Hematopoietic multipotent progenitor cell treated with erythropoietin and hydrocortisone succinate and interleukin-3 and kit ligand, for 6 days (in vitro differentiated cells): ENCODE measurements around the gene DAPK3.
"Not testable (repeated sequence)": the region's sequence is repeated elsewhere in the genome, so short reads cannot be mapped to it uniquely, and the experiment has no call there.

Experiments used
- DNase-seq: peaks from one replicate; pipeline ENCODE4 v3.0.0-alpha.2; 2015

DAPK3 gene

GRCh38 chr19:4000798-4001197, 29.9 kb upstream of the DAPK3 start:
- not testable (repeated sequence) for DNase-seq

DNA sequence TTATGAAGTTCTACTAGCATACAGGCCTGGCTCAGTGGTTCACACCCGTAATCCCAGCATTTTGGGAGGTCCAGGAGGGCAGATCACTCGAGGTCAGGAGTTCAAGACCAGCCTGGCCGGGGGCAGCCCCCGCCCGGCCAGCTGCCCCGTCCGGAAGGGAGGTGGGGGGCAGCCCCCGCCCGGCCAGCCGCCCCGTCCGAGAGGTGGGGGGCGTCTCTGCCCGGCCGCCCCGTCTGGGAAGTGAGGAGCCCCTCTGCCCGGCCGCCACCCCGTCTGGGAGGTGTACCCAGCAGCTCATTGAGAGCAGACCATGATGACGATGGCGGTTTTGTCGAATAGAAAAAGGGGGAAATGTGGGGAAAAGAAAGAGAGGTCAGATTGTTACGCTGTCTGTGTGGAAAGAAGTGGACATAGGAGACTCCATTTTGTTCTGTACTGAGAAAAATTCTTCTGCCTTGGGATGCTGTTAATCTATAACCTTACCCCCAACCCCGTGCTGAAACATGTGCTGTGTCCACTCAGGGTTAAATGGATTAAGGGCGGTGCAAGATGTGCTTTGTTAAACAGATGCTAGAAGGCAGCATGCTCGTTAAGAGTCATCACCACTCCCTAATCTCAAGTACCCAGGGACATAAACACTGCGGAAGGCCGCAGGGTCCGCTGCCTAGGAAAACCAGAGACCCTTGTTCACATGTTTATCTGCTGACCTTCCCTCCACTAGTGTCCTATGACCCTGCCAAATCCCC, 27.9 kb upstream of the DAPK3 start:
- DNase-seq: not testable (repeated sequence)

DNA sequence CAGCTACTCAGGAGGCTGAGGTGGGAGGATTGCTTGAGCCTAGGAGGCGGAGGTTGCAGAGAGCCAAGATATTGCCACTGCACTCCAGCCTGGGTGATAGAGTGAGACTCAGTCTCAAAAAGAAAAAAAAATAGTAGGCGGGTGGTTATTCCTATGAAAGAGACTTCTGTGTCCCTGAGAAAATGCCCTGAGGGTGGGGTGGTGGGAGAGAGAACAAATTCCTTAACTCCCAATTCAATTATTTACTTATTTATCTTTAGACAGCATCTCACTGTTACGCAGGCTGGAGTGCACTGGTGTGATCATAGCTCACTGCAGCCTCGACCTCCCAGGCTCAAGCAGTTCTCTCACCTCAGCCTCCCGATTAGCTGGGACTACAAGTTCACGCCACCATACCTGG, 24.7 kb upstream of the DAPK3 start:
- DNase-seq: no peak

DNA sequence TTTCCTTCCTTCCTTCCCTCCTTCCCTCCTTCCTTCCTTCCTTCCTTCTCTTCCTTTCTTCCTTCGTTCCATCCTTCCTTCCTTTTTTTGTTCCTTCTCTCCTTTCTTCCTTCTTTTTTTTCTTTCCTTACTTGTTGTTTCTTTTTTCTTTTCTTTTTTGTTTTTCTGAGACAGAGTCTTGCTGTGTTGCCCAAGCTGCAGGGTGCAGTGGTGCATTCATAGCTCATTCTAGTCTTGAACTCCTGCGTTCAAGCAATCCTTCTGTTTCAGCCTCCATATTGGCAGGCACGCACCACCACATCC, 19.9 kb upstream of the DAPK3 start:
- DNase-seq: no peak

DNA sequence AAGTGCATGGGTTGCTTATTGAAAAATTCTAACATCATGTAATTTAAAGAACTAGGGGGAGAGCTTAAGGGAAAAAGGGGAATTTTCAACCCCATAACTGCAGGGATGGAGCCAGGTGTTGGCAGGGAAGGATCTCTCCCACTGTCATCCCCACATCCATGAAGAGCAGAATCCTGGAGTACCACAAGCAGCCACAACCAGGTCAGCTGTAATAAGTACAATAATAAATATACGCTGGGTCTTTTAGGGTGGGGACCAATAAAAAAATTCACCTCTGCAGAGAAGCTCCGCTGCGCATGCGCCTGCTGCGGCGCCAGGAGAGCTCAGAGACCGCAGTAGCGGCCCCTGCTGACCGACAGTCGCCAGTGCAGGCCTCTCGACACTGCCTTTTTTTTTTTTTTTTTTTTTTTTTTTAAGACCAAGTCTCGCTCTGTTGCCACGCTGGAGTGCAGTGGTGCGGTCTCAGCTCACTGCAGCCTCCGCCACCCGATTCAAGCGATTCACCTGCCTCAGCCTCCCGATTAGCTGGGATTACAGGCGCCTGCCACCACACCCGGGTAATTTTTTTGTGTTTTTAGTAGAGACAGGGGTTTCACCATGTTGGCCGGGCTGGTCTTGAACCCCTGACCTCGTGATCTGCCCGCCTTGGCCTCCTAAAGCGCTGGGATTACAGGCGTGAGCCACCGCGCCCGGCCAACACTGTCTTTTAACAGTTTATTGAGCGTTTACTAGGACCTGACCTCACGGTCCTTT, 16.9 kb upstream of the DAPK3 start:
- peak; percentile 96 for DNase-seq

- peak; percentile 95 for DNase-seq
Measured at GRCh38 chr19:3986260-3987041, 15.6 kb upstream of the DAPK3 start.

DNA sequence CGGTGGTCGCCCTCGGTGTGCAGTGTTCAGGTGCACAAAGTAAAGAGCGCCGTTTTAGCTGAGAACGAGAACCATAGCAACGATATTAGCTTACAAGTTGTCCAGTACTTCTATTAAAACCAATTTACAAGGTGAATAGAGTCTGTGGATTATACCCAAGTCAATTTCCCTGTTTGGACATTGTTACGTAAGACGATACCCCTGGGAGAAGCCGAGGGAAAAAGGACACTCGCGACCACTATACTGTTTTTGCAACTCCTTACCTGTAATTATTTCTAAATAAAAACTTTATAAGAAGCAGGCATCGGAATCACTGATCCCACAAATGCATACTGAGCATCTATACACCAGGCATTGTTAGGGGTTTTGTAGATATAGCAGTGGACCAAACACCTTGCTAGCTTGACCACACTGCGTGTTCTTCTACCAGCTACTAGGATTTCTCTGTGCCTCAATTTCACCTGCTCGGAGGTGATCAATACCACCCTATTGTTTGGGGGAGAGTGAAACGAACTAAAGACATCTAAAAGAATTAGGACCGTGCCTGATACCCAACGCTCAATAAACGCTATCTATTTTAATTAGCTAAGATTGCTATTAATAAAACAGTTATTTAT, 14.9 kb upstream of the DAPK3 start:
- no peak for DNase-seq

GRCh38 chr19:3984908-3985642, 14.2 kb upstream of the DAPK3 start, which contains the start of gene EEF2:
EEF2 (minus strand) TSS chr19:3985463; CDS start chr19:3985380, 83 bp downstream.
- peak; percentile 96 for DNase-seq

GRCh38 chr19:3984584-3984907, 13.6 kb upstream of the DAPK3 start:
- DNase-seq: no peak

DNA sequence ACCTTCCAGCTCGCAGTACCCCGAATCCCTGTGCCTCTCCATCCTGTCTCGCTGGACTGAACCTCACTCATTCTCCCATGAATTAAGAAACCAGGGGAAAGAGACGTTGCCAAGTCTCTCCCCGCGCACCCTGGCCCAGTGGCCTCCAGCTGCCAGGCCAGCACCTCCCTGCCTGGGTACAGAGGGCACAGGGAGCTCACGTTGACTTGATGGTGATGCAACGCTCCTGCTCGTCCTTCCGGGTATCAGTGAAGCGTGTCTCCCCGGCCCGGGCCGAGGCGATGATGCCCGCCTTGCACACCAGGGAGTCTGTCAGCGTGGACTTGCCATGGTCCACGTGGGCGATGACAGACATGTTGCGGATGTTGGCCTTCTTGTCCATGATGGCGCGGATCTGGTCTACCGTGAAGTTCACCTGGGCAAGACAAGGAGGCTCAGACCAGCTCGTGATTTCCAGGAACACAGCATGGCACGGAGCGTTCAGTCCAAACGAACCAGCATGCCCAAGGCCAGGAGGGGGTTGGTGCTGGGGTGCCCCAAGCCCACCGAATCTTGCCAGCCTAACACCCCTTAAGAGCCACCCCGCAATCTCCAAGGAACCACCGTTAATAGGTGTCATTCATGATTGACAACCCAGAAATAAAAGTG, 13.2 kb upstream of the DAPK3 start:
- no peak for DNase-seq

GRCh38 chr19:3983542-3983914, 12.6 kb upstream of the DAPK3 start:
- DNase-seq: no peak

DNA sequence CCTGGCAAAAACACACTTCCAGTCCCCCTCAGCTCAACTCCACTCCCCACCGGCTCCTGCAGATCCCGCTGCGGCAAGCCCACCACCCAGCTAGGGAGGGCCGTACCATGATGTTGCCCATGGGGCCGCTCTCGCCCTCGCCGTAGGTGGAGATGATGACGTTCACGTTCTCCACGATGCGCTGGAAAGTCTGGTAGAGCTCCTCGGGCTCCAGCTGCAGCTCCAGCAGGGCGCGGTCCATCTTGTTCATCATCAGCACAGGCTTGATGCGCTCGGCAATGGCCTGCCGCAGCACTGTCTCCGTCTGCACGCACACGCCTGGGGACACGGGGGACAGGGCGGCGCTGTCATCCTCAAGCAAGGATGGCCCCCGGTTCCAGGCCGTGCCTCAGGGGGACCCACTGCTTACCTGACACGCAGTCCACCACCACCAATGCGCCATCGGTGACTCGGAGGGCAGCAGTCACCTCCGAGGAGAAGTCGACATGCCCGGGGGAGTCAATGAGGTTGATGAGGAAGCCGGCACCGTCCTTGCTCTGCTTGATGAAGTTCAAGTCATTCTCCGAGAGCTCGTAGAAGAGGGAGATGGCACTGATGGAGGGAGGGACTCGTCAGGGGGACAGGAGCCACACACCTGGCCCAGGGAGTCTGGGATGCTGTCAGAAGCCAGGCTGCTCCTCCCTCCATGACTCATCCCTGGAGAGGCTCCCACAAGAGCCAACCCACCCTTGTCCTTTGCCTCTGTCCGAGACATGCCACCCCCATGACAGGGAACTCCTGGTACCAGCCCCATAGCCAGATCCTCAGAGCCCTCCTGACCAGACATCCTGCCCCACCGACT, 12.0 kb upstream of the DAPK3 start:
- DNase-seq: no peak

DNA sequence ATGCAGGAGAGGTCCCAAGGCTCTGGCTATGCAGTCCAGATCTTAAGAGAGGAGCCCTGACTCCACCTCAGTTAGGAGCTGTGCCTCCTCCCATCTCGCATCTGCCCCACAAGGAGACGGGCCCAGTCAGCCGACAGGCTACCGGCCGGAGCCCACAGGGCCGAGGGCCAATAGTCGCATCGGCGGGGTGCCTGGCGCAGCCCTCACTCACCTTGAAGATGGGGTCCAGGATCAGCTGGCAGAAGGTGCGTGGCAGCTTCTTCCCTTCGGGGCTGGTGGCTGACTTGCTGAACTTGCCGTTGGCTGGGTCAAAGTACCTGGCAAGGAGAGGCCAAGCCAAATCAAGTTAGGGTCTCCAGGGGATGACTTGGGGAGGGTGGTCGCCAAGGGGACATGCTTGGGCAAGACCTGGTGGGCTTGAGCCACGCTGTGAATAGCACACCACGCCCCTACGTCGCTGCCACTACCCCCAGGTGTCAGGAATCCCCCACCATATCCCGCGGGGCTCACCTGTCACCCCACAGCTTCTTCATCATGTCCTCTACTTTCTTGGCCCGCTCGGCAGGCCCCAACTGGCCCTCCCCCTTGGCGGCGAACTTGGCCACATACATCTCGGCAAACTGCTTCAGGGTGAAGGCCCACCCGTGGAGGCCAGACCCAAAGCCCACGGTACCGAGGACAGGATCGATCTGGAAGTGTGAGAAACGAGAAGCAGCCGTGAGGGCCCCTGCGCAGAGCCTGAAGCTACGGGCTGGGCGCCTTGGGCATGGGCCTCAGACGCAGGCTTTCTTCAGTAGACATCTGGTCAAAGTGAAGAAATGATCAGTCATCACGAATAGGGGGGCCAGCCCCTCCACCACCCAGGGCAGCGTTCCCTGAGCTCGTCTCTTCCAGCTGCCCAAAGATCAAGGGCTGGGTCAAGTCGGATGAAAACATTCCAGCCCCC, 11.1 kb upstream of the DAPK3 start:
- no peak for DNase-seq

GRCh38 chr19:3981373-3981735, 10.5 kb upstream of the DAPK3 start:
- DNase-seq: no peak

DNA sequence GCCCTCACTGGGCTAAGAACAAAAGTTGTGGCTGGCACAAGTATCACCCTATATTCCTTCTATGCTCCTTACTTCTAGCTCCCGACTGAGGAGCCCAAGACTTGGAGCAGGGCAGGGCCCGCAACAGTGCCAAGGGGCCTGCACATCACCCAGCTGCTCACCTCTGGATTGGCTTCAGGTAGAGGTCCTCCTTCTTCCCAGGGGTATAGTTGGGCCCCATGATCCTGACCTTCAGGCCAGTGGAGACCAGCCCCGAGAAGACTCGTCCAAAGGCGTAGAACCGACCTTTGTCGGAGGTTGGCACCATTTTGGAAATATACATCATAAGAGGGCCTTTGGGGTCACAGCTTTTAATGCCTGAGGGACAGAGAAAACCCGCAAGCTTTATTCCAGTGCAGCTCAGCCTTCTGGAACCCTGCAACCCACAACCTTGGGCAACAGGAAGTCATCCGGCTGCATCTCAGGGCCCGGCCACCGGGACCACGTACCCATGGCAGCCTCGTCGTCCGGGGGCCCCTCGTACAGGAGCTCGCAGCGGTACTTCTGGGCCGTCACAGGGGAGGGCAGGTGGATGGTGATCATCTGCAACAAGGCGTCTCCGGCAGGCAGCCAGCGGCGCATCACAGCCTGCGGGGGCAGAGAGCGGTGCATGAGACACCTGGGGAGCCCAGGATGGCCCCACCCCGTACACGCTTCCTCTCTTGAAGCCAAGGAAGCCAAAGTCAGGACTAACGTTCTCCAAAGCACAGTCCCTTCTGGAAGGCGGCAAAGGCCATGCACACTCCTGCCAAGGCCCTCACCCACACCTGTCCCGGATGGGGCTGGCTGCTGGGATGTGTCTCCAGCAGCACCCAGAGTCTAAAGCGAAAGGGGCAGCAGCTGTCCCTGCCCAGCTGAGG, 9.7 kb upstream of the DAPK3 start:
- DNase-seq: no peak

- no peak for DNase-seq
Measured at GRCh38 chr19:3979674-3980352, 8.9 kb upstream of the DAPK3 start.

DNA sequence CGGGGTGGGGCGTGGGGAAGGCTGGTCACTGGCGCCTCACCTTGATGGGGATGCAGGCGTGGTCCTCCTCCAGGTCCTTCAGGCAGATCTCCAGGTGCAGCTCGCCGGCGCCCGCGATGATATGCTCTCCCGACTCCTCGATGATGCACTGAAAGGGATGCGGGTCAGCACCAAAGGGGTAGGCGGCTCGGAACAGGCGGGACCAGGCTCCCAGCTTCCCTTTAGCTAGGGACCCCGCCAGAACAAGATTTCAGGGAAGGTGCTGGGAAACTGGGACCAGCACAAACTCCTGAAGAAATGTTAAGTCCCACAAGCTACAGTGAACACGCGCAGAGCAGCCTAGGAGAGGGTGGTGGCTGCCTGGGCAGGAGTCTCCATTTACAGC, 8.4 kb upstream of the DAPK3 start:
- no peak for DNase-seq

GRCh38 chr19:3978145-3978544, 7.2 kb upstream of the DAPK3 start:
- no peak for DNase-seq
